HG03571 (cell line): ENCODE measurements around the gene ZC3H7B.

ENCODE experiments used
- ATAC-seq: cut with Tn5 transposase; IDR thresholded peaks from one replicate; pipeline ENCODE4 v1.9.1; 2021; ENCODE audit not compliant: unreplicated experiment

Gene ZC3H7B

DNA sequence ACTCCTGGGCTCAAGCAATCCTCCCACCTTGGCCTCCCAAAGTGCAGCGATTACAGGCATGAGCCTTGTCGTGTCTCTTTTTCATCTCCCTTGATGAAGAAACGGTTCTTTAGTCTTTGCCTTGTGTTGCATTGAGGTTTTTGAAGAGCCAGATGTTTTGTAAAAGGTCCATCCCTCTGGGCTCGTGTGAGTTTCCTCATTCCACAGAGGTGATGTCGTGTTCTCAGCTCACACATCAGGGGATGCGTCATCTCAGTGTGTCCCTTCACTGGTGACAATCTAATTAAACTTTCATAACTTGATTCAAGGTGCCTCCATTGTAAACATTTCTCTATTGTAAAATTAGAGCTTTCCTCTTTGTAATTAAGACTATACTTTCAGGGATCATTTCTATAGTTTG, 50.7 kb downstream of the ZC3H7B start:
- no peak for ATAC-seq

DNA sequence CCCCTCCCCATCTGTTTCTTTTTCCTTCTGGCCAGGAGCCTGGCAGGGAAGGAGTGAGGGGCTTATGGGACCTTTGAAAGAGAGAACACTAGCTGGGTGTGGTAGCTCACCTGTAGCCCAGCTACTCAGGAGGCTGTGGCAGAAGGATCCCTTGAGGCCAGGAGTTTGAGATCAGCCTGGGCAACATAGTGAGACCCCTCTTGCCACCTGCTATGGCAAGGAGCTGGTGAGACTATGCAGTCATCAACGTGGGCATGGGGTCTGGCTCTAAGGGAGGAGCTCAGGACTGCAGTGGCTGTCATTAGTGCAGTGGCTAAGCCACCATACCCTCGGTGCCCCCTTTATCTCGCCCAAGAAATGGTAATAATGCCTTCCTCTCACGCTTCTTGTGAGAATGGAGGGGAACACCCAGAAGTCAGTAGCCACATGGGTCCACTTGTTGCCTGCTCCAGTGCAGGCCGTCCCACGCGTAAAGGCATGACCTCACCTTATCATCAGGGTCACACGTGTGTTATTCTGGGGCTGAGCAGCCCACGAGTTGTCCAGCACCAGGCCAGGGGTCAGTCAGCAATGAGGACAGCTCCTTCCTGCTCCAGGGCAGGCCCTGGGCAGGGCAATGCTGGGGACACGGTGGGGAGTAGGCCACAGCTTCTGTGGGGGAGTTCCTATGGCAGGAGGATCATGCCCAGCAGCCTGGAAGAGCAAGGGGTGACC, 52.7 kb downstream of the ZC3H7B start:
- no peak for ATAC-seq

DNA sequence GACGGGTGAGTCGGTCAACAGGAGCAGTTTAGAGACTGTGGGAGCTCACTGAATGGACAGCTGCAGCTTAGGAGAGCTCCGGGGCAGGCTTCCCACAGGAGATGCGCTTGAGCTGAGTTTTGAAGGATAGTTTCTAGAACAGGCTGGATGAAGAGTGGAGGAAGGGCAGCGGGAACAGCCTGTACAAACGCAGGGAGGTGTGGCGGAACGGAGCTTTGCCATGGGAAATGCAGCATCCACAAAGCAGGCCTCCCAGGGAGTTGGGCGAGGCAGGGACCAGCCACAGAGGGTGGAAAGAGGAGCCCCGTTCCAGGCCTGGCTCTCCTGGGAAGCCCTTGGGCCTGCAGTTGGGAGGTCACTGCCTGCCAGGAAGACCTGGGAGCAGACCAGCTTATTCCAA, 53.7 kb downstream of the ZC3H7B start:
- no peak for ATAC-seq

DNA sequence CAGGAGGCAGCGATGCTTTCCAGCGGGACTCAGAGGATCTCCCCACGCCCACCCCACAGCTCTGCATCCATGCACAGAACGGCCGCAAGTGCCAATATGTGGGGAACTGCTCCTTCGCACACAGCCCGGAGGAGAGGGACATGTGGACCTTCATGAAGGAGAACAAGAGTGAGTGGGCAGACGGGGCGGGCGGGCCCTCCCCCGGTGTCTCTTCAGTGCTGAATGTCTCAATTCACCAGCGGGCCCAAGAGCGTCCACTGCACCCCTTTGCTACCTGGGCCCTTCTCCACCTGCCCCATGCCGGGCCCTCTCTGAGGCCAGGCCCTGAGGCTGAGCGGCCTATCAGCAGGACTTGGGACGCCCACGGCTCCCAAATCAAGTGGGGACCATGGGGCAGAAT, 54.6 kb downstream of the ZC3H7B start:
- no peak for ATAC-seq

DNA sequence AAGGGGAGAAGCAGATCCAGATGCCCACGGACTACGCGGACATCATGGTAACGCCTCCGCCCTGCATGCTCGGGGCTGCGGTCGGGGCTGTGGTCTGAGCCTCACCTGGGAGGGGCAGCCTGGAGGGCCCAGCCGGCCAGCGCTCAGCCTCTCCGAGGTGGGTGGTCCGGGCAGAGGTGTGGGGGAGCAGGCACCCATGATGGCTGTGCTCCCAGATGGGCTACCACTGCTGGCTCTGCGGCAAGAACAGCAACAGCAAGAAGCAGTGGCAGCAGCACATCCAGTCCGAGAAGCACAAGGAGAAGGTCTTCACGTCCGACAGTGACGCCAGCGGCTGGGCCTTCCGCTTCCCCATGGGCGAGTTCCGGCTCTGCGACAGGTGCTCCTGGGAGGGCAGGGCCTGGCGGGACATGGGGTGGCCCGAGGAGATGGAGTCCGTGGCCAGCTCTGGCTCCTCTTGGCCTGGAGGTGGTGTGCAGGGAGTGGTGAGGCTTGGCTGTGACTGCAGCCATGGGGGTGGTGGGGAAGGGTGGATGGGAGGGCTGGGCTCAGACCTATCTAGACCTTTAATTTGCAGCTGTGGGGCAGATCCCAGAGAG, 55.2 kb downstream of the ZC3H7B start:
- ATAC-seq = no peak

DNA sequence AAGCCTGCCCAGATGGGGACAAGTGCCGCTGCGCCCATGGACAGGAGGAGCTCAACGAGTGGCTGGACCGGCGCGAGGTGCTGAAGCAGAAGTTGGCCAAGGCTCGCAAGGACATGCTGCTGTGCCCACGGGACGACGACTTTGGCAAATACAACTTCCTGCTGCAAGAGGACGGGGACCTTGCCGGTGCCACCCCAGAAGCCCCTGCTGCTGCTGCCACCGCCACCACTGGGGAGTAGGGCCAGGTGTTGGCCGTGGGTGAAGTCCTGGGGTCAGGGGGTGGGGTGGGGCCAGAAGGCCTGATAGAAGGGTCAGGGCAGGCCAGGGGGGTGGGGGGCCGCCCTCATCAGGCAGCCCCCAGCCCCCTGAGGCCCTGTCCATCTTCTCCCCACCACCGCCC, 55.9 kb downstream of the ZC3H7B start:
- ATAC-seq = no peak

DNA sequence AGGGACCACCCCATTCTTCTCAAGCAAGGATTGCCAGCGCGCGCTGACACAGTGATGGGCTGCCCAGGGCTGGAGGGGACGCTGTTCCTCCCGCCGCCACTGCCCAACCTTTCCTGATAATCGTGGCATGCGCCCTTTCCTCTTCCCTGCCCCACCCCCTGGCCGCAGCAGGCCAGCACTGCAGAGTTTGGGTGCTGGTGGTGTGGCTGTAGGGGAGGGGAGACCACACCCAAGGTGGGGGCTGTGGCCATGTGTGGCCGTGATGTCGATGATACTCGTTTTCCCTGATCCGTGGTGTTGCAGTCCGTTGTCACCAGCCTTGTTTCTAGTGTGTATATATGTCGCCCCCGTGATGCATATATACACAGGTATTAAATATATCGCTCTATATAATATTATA, 57.6 kb downstream of the ZC3H7B start:
- ATAC-seq = no peak

DNA sequence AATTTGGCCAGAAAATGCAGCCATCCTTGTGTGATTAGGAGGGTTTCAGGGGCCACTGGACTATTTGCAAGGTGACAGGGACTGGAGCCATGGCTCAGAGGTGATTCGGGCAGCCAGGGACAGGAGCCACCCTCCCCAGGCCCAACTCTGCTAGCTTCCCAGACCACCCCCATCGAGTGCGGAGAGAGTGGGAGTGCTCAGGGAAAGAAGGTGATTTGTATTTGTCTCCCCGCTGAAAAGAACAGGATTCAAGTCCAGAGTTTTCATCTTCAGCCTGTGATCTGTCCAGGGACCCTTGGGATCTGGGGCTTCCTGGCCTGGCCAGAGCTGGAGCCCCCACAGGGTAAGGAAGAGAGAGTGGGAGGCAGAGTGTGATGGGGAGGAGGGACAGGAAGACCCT, 58.1 kb downstream of the ZC3H7B start:
- ATAC-seq = no peak

DNA sequence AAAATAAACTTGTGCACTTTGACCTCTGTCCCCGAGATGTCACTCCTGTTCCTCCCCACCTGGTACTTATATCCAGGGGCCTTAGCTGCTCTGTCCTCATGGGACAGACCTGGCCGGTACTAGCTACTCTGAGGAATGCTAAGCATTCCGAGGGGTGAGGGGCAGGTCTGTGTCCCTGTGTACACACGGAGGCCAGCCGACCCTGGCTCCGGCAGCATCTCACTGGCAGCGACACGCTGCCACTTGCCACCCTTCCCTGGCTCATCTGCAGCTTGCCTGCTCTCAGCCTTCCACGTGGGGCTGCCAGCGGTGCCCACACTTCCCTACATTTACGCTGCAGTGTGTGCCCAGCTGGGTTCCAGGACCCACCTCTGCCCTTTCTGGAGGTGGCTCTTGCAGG, 58.8 kb downstream of the ZC3H7B start:
- ATAC-seq = no peak

DNA sequence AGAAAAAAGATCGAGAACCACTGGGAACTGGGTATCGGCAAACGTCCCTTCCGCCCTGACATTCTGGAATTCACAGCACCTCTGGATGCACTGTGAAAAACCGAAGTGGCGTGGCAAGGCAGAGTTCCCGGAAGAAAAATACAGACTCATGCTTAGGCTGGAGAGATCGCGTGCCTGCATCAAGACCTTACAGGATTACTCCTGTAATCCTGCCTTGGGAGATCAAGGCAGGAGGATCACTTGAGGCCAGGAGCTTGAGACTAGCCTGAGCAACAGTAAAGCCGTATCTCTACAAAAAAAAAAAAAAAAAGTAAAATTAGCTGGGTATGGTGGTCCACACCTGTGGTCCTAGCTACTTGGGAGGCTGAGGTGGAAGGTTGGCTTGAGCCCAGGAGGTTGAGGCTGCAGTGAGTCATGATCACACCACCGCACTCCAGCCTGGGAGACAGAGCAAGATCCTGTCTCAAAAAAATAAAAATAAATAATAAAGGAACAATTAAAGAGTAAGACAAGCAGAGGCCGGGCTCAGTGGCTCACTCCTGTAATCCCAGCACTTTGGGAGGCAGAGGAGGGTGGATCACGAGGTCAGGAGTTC, 60.5 kb downstream of the ZC3H7B start:
- ATAC-seq = no peak

DNA sequence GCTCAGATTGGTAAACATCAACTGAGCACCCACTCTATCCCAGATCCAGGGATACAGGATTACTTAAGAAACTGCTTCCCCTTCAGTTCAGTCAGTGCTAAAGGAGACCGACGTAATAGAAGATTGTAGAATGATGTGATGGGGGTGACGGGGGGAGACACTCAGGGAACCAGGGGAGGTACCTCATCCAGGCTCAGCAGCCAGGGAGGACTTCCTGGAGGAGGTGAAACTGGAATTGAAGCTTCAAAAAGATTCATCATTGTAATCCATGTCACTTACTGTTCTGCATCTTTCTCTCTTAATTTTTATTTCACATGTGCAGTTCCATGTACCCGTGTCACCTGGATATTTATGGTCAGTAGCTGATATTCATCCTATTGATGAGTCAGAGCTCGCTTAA, 61.3 kb downstream of the ZC3H7B start:
- no peak for ATAC-seq

DNA sequence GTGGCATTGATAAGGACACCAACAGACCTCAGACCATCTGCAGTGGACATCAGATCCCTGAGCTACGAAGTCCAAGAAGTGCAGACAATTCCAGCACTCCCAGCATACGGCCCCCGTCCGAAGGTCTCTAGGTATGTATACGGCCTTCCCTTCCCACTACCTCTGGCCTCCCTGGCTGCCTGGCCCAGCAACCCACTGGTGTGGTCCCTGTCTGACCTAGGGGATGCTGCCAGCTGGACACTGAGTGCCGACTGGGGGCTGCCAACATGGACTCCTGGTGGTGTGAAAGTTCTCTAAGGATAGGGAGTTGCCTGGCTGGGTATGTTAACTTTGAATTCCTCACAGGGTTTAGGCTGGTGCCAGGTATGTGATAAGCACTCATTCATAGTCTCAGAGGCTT, 62.9 kb downstream of the ZC3H7B start:
- no peak for ATAC-seq

DNA sequence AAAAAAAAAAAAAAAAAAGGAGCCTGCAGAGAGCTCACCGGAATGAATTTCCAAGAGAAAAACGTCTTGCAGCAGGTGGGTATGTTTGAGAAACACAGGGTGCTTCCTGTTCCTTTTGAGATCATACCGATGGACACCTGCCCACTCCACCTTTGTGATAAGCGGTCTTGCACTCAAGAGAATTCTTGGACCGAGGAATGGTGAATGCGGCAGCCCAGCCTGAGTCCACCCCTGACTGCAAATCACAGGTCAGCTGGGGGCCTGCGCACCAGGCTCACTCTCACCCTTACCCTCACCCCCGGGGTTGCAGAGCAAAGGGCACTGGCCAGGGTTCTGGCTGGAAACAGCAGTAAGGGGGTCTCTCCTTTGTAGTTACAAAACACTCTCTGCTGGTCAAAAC, 63.6 kb downstream of the ZC3H7B start:
- ATAC-seq = no peak

DNA sequence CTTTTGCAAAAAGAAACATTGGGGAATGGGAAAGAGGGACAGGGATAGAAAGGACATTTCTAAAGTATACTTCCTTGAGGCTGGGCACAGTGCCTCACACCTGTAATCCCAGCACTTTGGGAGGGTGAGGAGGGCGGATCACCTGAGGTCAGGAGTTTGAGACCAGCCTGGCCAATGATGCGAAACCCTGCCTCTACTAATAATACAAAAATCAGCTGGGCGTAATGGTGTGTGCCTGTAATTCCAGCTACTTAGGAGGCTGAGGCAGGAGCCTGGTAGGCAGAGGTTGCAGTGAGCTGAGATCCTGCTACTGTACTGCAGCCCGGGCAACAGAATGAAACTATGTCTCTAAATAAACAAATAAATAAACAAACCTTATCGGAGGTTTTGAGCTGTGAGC, 64.1 kb downstream of the ZC3H7B start:
- no peak for ATAC-seq

DNA sequence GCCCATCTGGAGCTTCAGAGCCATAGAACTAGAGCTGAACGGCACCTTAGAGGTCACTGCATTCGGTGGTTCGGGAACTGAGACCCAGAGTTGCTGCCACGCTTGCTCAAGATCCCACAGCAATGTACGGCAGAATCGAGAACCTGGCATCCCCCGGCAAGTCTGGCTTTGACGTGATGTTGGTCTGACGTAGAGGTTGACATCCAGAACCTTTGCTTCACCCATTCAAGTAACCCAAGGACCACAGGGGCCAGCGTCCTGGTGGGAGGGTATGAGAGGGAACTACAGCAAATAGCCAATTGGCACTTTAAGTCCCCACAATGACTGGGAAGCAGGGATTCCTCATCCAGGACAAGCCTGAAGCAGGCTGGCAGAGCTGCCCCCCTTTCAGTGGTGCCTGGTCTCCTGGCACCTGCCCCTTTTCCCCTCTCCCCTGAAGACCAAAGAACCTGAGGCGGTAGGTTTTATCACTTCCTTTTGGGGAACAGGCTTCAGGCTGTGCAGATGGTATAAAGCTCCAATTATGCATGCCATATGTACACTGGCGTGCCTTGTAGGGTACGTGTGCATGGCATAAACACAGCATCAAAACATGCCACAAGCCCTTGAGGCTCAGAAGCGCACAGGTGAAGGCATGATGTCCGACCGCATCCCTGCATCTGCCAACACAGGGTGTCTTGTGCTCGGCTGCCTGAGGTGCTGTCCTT, 65.2 kb downstream of the ZC3H7B start:
- no peak for ATAC-seq

DNA sequence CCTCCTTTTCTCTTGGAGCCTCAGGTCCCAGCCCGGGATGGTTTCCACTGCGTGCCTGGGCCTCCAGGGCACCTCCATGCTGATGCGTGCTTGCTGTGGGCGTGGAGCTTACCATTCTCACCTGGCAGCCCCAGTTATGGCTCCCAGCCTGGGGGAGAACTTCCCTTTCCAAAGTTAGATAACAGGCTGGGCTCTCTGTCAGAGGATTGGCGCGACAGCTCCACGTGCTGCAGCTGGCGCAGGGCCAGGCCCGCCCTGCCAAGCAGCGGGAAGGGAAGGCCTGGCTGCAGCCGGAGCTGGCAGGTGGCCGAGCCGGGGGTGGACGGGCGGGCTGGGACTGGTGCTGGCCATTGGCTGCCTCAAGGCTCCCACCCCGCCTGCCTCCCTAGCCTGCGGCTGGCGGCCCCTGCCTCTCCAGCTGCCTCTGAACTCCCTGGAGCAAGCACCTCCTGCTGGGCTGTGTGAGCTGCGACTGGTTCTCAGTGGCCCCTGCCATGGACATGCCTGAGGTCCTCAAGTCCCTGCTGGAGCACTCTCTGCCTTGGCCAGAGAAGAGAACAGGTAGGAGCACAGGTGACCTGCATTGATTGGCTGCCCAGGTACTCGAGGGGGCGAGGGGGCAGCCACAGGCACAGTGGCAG, 65.8 kb downstream of the ZC3H7B start:
- ATAC-seq = no peak

DNA sequence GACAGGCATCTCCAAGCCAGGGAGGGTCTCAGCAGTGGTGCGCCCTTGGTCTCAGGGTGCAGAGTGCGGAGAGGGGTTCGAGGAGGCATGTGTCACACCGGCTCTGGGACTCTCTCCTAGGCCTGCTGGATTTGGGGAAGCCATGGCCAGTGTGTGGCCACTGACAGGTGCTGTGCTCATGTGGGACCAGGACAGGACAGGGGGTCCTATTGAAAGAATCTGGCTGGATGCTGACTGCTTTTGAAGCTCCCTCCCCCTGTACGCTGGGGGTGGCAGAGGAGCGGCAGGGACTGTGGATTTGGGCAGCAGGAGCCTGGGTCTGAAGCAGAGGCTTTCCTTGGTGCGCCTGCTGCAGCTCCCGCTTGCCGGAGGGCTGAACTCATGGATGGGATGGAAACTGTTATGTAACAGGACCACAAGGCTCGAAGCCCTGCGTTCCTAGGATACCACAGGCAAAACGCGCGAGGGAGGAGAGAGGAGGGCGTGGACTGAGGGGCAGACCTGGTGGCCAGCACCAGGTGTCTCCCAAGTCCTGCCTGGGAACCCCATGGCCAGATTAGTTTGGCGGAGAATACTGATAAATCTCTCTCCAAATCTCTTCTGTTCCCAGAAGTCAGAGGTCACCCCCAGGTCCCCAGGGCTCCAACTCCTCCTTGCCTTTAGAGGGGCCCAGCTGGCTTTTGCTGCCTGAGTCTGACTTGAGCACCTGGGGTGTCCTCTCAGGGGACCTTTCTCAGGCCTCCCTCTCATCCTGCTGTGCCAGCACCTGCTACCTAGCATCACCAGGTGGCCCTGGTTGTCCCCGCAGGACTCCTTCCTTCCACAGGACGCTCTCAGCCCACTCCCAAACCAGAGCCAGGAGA, 66.6 kb downstream of the ZC3H7B start:
- ATAC-seq = no peak

DNA sequence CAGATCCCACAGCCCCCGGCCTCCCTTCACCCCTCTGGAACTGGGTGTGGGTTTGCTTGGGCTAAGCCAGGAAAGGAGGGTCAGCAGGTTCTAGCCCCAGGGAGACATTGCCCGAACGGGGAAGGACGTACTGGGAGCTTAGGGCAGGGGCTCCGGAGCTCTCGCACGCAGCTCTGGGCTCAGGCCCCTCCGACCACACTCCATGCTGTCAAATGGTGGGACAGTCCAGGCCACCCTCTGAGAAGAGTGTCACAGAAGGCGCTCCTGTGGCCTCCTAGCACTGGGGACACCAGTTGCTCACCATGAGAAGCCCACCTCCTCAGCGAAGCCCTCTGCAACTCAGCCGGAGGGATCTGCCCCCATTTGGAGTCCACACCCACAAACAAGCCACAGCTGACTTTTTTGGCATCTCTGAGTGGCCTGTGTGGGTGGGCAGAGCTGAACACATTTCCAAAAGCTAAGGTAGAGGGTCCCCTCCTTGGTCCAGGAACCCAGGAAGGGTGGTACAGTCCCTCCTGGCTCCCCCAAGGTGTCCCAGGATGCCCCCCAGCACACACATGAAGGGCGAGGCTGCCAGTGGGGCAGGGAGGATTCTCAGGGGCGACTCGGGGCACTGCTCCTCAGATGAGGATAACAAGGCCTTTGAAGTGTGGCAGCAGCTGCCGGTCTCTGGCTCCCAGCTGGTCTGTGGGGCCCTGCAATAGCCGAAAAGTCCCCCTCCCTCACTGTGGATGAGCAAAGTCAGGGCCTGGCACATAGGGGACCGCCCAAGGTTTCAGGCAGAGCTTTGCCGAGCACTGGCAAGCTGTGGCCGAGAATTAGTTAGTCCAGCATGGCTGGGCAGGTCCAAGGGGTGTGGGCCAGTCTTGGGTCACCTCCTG, 67.5 kb downstream of the ZC3H7B start:
- ATAC-seq = no peak

DNA sequence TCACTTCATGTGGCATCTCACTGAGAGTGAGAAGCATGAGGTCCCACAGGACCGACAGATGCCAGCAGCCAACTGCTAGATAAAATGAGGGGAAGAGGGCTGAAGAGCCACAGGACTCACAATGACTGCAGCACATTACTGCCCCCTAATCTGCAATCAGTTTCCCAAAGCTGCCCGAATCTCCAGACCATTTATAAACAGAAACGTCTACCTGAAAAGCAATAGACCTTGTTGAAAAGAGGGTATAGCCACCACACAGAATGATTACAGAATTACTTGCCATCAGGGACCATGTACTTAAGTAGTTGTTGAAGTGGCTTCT, 68.1 kb downstream of the ZC3H7B start:
- no peak for ATAC-seq

DNA sequence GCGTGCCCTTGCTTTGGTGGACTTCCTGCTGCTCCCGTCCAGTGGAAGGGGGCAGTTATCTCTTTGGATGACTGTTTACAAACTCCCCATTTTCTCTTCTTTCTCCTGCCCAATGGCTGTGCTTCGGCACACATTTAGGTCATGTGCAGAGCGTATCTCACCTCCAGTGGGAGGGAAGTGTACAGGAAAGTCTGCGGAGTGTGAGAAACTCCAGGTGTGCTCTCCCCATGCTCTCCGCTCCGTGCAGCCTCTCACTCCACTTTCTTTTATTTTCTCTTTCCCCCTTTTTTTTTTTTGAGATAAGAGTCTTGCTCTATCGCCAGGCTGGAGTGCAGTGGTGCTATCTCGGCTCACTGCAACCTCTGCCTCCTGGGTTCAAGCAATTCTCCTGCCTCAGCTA, 68.5 kb downstream of the ZC3H7B start:
- no peak for ATAC-seq
